NCI-H2196 treated with DMSO at 0.1 percent for 48 hours (cell line): ENCODE results near the gene KYNU.
"Not testable (repeated sequence)": the region's sequence is repeated elsewhere in the genome, so short reads cannot be mapped to it uniquely, and the experiment has no call there.

ENCODE experiments used
- DNase-seq: peaks from one replicate; lab custom pipeline; 2025; ENCODE audit not compliant: unreplicated experiment; lab: John Stamatoyannopoulos, UW

The KYNU gene

DNA sequence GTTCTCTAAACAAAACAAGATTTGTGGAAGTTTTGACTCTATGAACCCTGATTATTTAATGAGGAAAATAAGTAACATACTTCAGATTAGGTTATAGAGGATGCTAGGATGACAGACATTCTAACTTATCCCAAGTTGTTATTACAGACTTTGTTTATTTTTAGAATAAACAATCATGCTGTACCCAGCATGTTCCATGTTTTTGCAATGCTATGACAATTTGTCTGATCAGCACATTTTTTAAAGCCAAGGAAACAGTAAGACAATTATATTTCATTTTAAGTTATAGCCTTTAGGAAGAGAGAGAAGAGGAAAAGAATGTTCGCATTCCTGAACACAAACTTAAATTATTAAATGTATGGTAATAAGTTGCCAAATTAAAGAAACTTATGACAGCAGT, 119.8 kb downstream of the KYNU start:
- no peak for DNase-seq

- DNase-seq = no peak
Observed at GRCh38 chr2:143000599-143000998, 123.1 kb downstream of the KYNU start.

GRCh38 chr2:143001501-143001900, 124.0 kb downstream of the KYNU start:
- DNase-seq = no peak

GRCh38 chr2:143015656-143016055, 138.2 kb downstream of the KYNU start:
- DNase-seq = no peak

- no peak for DNase-seq
Observed at GRCh38 chr2:143026411-143027054, 149.1 kb downstream of the KYNU start.

DNA sequence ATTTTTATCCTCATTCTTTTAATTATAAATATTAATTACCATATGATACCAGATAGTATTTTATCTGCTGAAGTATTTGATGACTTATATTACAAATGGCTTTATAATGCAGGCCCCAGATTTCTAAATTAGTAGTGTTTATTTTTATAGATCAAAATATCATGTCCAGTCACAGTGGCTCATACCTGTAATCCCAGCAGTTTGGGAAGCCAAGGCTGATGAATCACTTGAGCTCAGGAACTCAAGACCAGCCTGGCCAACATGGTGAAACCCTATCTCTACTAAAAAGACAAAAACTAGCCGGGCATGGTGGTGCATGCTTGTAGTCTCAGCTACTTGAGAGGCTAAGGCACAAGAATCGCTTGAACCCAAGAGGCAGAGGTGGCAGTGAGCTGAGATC, 151.7 kb downstream of the KYNU start:
- no peak for DNase-seq

DNA sequence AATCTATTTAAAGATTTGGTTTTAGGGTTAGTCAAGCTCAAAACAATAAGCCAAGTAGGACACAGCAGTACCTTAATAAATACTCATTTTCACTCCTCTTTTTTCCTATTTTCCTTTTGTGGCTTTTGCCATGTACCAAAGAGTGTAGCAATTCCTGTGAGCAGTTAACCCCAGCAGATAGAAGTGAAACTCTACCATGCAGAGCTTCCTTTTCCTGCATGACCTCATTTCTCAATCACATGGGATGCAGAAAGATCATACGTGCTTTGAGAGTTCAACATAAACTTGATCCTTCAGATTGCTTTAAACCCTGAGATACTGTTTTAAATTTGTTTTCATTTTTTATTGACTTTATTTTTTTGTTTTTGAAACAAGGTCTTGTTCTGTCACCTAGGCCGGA, 152.7 kb downstream of the KYNU start:
- no peak for DNase-seq

DNA sequence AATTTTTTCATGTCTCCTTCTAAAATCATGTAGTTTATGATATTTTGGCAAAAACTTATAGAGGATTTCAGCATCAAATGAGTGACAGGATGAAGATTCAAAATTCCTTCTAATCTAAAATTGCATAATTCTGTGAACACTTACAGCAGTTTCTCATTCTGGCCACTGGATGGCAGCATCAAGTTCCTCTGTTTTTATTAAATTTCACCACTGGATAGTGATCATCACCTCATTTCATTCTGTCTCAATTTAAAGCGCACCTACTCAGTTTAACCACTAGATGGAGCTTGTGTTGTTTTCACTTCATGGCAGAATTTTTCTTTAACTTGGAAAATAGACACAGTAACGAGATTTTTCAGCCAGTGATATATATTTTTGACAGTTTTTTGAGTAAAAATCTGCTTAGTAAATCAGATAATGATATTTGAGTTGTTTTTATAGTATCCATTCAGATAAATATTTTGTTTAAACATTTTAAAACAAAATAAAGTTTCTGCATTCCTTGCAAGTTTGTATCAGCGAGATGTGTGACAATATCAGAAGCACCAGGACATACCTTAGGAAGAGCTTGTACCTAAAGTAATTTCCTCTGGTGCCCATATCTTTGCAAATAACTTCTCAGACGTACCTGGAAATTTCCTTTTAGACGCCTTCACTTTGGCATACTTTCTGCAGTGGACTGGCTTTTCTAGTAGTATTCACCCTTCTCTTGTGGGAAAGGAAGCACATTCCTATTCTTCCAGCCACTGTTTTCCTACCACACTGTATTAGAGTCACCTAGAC, 157.0 kb downstream of the KYNU start:
- DNase-seq = peak; percentile 82

- DNase-seq = no peak
Observed at GRCh38 chr2:143051465-143051864, 174.0 kb downstream of the KYNU start.

DNA sequence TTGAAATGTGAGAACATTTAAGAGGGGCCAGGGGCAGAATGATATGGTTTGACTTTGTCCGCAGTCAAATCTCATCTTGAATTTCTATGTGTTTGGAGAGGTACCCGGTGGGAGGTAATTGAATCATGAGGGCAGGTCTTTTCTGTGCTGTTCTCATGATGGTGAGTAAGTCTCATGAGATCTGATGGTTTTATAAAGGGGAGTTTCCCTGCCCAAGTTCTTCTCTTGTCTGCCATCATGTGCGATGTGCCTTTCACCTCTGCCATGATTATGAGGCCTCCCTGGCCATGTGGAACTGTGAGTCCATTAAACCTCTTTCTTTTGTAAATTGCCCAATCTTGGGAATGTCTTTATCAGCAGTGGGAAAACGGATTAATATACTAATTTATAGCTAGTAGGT, 176.0 kb downstream of the KYNU start:
- DNase-seq = not testable (repeated sequence)

- DNase-seq = no peak
Observed at GRCh38 chr2:143056550-143056949, 179.1 kb downstream of the KYNU start.

DNA sequence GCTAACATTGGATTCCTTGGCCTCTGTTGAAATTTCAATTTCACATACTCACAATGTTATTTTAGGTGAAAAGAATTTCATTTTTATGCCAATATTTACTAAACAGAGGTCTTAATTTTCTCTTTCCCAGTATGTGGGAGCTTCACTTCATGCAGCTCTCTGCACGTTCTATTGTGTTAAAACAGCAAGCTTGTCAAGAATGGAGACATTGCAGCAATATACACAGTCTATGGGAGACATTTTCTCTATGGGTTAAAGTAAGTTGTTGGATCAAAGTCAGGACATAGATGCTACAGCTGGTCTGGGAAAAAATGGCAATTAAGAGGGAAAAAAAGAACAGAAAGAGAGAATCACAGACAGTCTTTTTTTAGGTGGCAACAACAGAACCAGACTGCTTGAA, 181.4 kb downstream of the KYNU start:
- DNase-seq = no peak

GRCh38 chr2:143063612-143064200, 186.2 kb downstream of the KYNU start:
- DNase-seq = no peak

DNA sequence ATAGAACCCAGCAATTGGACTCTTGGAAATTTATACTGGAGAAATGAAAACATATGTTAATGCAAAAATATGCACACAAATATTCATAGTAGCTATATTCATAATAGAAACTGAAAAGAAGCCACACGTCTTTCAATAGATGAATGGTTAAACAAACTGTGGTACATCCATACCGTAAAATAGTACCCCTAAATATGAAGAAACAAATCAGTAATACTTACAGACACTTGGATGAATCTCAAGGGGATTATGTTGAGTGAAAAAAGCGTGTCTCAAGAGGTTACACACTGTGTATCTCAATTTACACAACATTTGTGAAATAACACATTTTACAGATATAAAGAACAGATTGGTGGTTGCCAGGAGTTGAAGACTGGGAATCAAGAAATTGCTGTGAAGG, 190.6 kb downstream of the KYNU start:
- DNase-seq = no peak

- no peak for DNase-seq
Observed at GRCh38 chr2:143068509-143068908, 191.0 kb downstream of the KYNU start.

GRCh38 chr2:143070704-143071103, 193.2 kb downstream of the KYNU start:
- no peak for DNase-seq

GRCh38 chr2:143071185-143071876, 193.9 kb downstream of the KYNU start:
- DNase-seq = no peak

DNA sequence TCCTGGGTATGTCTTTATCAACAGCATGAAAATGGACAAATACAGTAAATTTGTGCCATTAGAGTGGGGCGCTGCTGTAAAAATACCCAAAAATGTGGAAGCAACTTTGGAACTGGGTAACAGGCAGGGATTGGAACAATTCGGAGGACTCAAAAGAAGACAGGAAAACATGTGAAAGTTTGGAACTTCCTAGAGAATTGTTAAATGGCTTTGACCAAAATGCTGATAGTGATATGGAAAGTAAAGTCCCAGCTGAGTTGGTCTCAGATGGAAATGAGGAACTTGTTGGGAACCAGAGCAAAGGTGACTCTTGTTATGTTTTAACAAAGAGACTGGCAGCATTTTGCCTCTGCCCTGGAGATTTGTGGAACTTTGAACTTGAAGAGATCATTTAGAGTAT, 197.4 kb downstream of the KYNU start:
- DNase-seq = not testable (repeated sequence)

DNA sequence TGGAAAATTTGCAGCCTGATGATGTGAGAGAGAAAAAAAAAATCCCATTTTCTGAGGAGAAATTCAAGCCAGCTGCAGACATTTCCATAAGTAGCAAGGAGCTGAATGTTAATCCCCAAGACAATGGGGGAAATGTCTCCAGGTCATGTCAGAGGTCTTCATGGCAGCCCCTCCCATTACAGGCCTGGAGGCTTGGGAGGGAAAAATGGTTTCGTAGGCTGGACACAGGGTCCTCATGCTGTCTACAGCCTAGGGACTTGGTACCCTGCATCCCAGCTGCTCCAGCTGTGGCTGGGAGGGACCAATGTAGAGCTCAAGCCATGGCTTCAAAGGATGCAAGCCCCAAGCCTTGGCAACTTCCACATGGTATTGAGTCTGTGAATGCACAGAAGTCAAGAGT, 198.2 kb downstream of the KYNU start:
- no peak for DNase-seq

GRCh38 chr2:143078104-143078503, 200.6 kb downstream of the KYNU start:
- DNase-seq = no peak

GRCh38 chr2:143081616-143082015, 204.2 kb downstream of the KYNU start:
- no peak for DNase-seq

- no peak for DNase-seq
Observed at GRCh38 chr2:143083636-143084035, 206.2 kb downstream of the KYNU start.
